ENCODE measurements around the gene LRRN2. TPM values are rescaled to one million over a fixed set of nuclear protein-coding genes. Genes with fewer than 3 reads are reported as not detected.
"Not testable (repeated sequence)": the region's sequence is repeated elsewhere in the genome, so short reads cannot be mapped to it uniquely, and the experiment has no call there.

LRRN2 gene
- total and polyA plus RNA-seq, 2 of the 8 experiments (the other 6 are each of a cell fraction or from before 2014, with no cell fraction given) = 1.8 to 2.3 TPM

- TF ChIP-seq USF2 (IDR thresholded peaks at IDR 0.05; ENCODE audit: low read length) (no peak), FOSL1 (IDR thresholded peaks at IDR 0.05; ENCODE audit: insufficient read depth, low read depth, low read length) (no peak)
Measured at GRCh38 chr1:204728045-204728444, 42.5 kb upstream of the LRRN2 start (continued).

- H2BK12ac ChIP-seq (ENCODE audit: low read depth, low read length); H4K91ac ChIP-seq (replicated peaks; ENCODE audit: insufficient read length, low read length); H3K56ac ChIP-seq (replicated peaks; ENCODE audit: insufficient read length, low read depth, low read length); H3K27ac ChIP-seq (ENCODE audit: low read depth, low read length); H3K4me2 ChIP-seq (ENCODE audit: insufficient read depth in 1 of 2, low read depth in 2 of 2, low read length in 2 of 2); H3K79me1 ChIP-seq (ENCODE audit: low read depth, low read length); H3K4me3 ChIP-seq (ENCODE audit: extremely low read depth in 1 of 4, insufficient read depth in 2 of 4, low read depth in 3 of 4, low read length in 4 of 4); H3K9me3 ChIP-seq (ENCODE audit: insufficient read depth in 2 of 2, low read depth in 1 of 2, low read length in 1 of 2); POLR2A ChIA-PET (ENCODE audit: partially characterized antibody); H4K20me1 ChIP-seq (replicated peaks in 1 of 2; ENCODE audit: control insufficient read depth in 1 of 2, insufficient read depth in 2 of 2, low read length in 2 of 2); H3K18ac ChIP-seq (ENCODE audit: extremely low read depth, low read length); FAIRE-seq; H3K4ac ChIP-seq (replicated peaks; ENCODE audit: insufficient read length, low read depth, low read length); H4K5ac ChIP-seq (ENCODE audit: insufficient read length, low read depth, low read length); H2BK20ac ChIP-seq (ENCODE audit: low read length); H3K14ac ChIP-seq (ENCODE audit: insufficient read length); H2BK5ac ChIP-seq (ENCODE audit: low read depth, low read length); H3K23ac ChIP-seq (ENCODE audit: insufficient read length); H3K23me2 ChIP-seq (ENCODE audit: low read depth, low read length); H4K8ac ChIP-seq (ENCODE audit: extremely low read depth, insufficient read depth, low read length); H3K27me3 ChIP-seq (replicated peaks in 1 of 4; ENCODE audit: control insufficient read depth in 3 of 4, extremely low read depth in 1 of 4, insufficient read depth in 3 of 4, low read length in 3 of 4); H3K79me2 ChIP-seq (ENCODE audit: control insufficient read depth in 1 of 2, insufficient read depth in 2 of 2, low read length in 2 of 2); H3K36me3 ChIP-seq (ENCODE audit: control insufficient read depth in 2 of 4, insufficient read depth in 4 of 4, low read length in 3 of 4); H2BK120ac ChIP-seq (replicated peaks; ENCODE audit: low read depth, low read length); H2AFZ ChIP-seq (ENCODE audit: low read length); H2AK5ac ChIP-seq (ENCODE audit: low read depth, low read length); H3K9ac ChIP-seq (replicated peaks in 1 of 4; ENCODE audit: extremely low read depth in 1 of 4, low read depth in 3 of 4, low read length in 3 of 4); H2BK15ac ChIP-seq (ENCODE audit: low read length); DNase-seq (ENCODE audit: low read depth in 1 of 2, low spot score in 2 of 2); H3K4me1 ChIP-seq (replicated peaks in 1 of 4; ENCODE audit: control insufficient read depth in 3 of 4, insufficient read depth in 4 of 4, low read length in 3 of 4): not testable (repeated sequence)
- CTCF ChIA-PET (ENCODE audit: partially characterized antibody) = interaction anchor here (1.3 to 2.7 kb wide), 2 partner anchors 23 to 37 kb away, joined by 3 to 16 read pairs; no protein-coding TSS in a partner anchor
- 94% methylated on average over 6 of the region's 6 CpGs; no CpG with 5 or more reads in 1 of the 2 experiments for WGBS, 2 experiments (ENCODE audit: extremely low coverage in 1 of 2, insufficient coverage in 1 of 2, insufficient read length in 1 of 2, insufficient replicate concordance in 2 of 2, low coverage in 1 of 2, low lambda C conversion rate in 2 of 2, missing lambda C conversion rate in 1 of 2)
Measured at GRCh38 chr1:204727438-204727837, 41.9 kb upstream of the LRRN2 start.
